Skeletal muscle cell (primary cell): ENCODE results near the gene RNU5D-1.
"Not testable (repeated sequence)": the region's sequence is repeated elsewhere in the genome, so short reads cannot be mapped to it uniquely, and the experiment has no call there.

Source experiments
- DNase-seq: peaks from one replicate; pipeline ENCODE4 v3.0.0-alpha.2; 2010; ENCODE audit warnings: low read depth
- H3K4me3 ChIP-seq: 2 replicates; pipeline ENCODE4 v1.5.1; 2011; ENCODE audit warnings: low read depth, mild to moderate bottlenecking, control low read depth, low read length, moderate library complexity

The RNU5D-1 gene

GRCh38 chr1:44707112-44707881 lies 23.7 kb downstream of the RNU5D-1 start:
- DNase-seq = peak; percentile 81
- no peak overlapping the region for H3K4me3 ChIP-seq

GRCh38 chr1:44705938-44706337 lies 25.0 kb downstream of the RNU5D-1 start:
- H3K4me3 ChIP-seq = no peak overlapping the region
- DNase-seq = no peak

- no peak overlapping the region for H3K4me3 ChIP-seq
- no peak for DNase-seq
These were observed 25.5 kb downstream of the RNU5D-1 start for GRCh38 chr1:44705470-44705869.

- no peak for DNase-seq
These were observed 29.8 kb downstream of the RNU5D-1 start for GRCh38 chr1:44701141-44701573.

GRCh38 chr1:44700573-44700972 lies 30.4 kb downstream of the RNU5D-1 start:
- no peak overlapping the region for H3K4me3 ChIP-seq
- no peak for DNase-seq

More at GRCh38 chr1:44701141-44701573, 29.8 kb downstream of the RNU5D-1 start:
- no peak overlapping the region for H3K4me3 ChIP-seq

- DNase-seq, H3K4me3 ChIP-seq: not testable (repeated sequence)
These were observed 31.6 kb downstream of the RNU5D-1 start for GRCh38 chr1:44699375-44699774.

GRCh38 chr1:44698138-44698537 lies 32.8 kb downstream of the RNU5D-1 start:
- no peak overlapping the region for H3K4me3 ChIP-seq
- no peak for DNase-seq

GRCh38 chr1:44696789-44697345 lies 34.1 kb downstream of the RNU5D-1 start:
- no peak overlapping the region for H3K4me3 ChIP-seq
- no peak for DNase-seq

- no peak overlapping the region for H3K4me3 ChIP-seq
- DNase-seq = no peak
These were observed 34.9 kb downstream of the RNU5D-1 start for GRCh38 chr1:44696101-44696500.

- no peak overlapping the region for H3K4me3 ChIP-seq
- DNase-seq = no peak
These were observed 35.3 kb downstream of the RNU5D-1 start for GRCh38 chr1:44695671-44696070.

GRCh38 chr1:44694863-44695478 lies 36.0 kb downstream of the RNU5D-1 start:
- H3K4me3 ChIP-seq = no peak overlapping the region
- DNase-seq = no peak

GRCh38 chr1:44693900-44694299 lies 37.1 kb downstream of the RNU5D-1 start:
- no peak for DNase-seq
- no peak overlapping the region for H3K4me3 ChIP-seq

- no peak overlapping the region for H3K4me3 ChIP-seq
- DNase-seq = no peak
These were observed 37.8 kb downstream of the RNU5D-1 start for GRCh38 chr1:44693159-44693558.

GRCh38 chr1:44689447-44689765 lies 41.6 kb downstream of the RNU5D-1 start:
- no peak overlapping the region for H3K4me3 ChIP-seq
- no peak for DNase-seq

- DNase-seq = no peak
- no peak overlapping the region for H3K4me3 ChIP-seq
These were observed 42.1 kb downstream of the RNU5D-1 start for GRCh38 chr1:44688760-44689446.

- no peak overlapping the region for H3K4me3 ChIP-seq
- no peak for DNase-seq
These were observed 45.1 kb downstream of the RNU5D-1 start for GRCh38 chr1:44685881-44686280.

GRCh38 chr1:44685218-44685617 lies 45.8 kb downstream of the RNU5D-1 start:
- no peak overlapping the region for H3K4me3 ChIP-seq
- no peak for DNase-seq

GRCh38 chr1:44684525-44684924 lies 46.4 kb downstream of the RNU5D-1 start:
- DNase-seq = no peak
- no peak overlapping the region for H3K4me3 ChIP-seq

GRCh38 chr1:44682883-44683265 lies 48.1 kb downstream of the RNU5D-1 start:
- no peak for DNase-seq
- no peak overlapping the region for H3K4me3 ChIP-seq
